ENCODE results near the gene GPR55. TPM values are rescaled to one million over a fixed set of nuclear protein-coding genes. Genes with fewer than 3 reads are reported as not detected.

Gene GPR55
- polyA plus RNA-seq, 1 donor = 0.63 TPM

- no peak overlapping the region for H3K4me3 ChIP-seq (ENCODE audit: low read length)
- H3K27me3 ChIP-seq (ENCODE audit: control insufficient read depth, insufficient read depth, low read length) = peaks cover 3% of the 10 kb centered on the region
- H3K36me3 ChIP-seq (ENCODE audit: control insufficient read depth, insufficient read depth, low read length) = no peaks in the 10 kb centered on the region
- WGBS (ENCODE audit: insufficient coverage, low lambda C conversion rate) = no CpG with 5 or more reads among the region's 6 CpGs
- H3K27ac ChIP-seq (ENCODE audit: low read length) = no peak overlapping the region
- no peaks in the 10 kb centered on the region for H3K9me3 ChIP-seq (ENCODE audit: control insufficient read depth, low read depth, low read length)
- DNase-seq = no peak
- no peaks in the 10 kb centered on the region for H3K4me1 ChIP-seq (ENCODE audit: control insufficient read depth, insufficient read depth, low read length)
Measured at GRCh38 chr2:230915319-230915718, 9.7 kb downstream of the GPR55 start.

- no peak overlapping the region for H3K27ac ChIP-seq (ENCODE audit: low read length)
- H3K4me1 ChIP-seq (ENCODE audit: control insufficient read depth, insufficient read depth, low read length) = no peaks in the 10 kb centered on the region
- no peaks in the 10 kb centered on the region for H3K36me3 ChIP-seq (ENCODE audit: control insufficient read depth, insufficient read depth, low read length)
- H3K27me3 ChIP-seq (ENCODE audit: control insufficient read depth, insufficient read depth, low read length) = peaks cover 3% of the 10 kb centered on the region
- no peak overlapping the region for H3K4me3 ChIP-seq (ENCODE audit: low read length)
- DNase-seq = no peak
- no peaks in the 10 kb centered on the region for H3K9me3 ChIP-seq (ENCODE audit: control insufficient read depth, low read depth, low read length)
- WGBS (ENCODE audit: insufficient coverage, low lambda C conversion rate) = no CpG with 5 or more reads among the region's 3 CpGs
Measured at GRCh38 chr2:230914886-230915285, 10.2 kb downstream of the GPR55 start.

DNA sequence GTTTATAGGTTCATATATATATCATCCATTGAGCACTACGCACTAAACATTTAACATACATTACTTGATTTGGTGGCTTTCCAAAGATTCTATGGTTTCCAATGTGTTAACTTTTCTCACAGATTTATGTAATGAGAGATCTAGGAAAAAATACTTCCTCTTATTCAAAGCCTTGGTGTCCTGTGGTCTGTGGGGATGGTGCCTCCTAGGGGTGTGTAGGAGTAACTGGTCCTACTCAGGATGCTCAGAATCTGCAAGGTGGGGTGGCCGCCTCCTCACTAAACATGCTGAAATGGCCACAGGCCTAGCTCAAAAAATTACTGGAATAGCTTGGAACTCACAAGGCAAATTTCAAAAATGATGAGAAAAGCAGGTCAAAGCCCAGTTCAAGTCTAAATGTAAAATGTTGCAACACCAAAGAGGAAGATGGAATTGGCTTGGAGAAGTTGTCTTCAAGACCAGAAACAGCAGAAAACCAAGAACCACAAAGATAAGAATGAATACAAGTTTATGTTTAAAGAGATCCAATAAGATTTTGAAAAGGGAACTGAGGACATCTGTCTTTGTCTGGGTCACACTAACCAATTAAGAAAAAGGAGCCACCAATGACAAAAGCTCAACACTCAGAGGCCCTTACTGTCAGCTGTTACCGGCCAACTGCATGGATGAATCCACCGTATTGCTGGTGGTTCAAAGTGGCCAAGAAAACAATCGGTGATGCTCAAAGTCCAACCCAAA is 11.5 kb downstream of the GPR55 start:
- WGBS (ENCODE audit: insufficient coverage, low lambda C conversion rate) = 80% methylated on average over 1 of the region's 5 CpGs
- no peak overlapping the region for H3K4me3 ChIP-seq (ENCODE audit: low read length)
- peaks cover 3% of the 10 kb centered on the region for H3K27me3 ChIP-seq (ENCODE audit: control insufficient read depth, insufficient read depth, low read length)
- DNase-seq = peak in 1 of 2 donors; percentile 35
- H3K4me1 ChIP-seq (ENCODE audit: control insufficient read depth, insufficient read depth, low read length) = no peaks in the 10 kb centered on the region
- no peak overlapping the region for H3K27ac ChIP-seq (ENCODE audit: low read length)
- H3K9me3 ChIP-seq (ENCODE audit: control insufficient read depth, low read depth, low read length) = no peaks in the 10 kb centered on the region
- H3K36me3 ChIP-seq (ENCODE audit: control insufficient read depth, insufficient read depth, low read length) = no peaks in the 10 kb centered on the region

GRCh38 chr2:230912724-230913123 is 12.3 kb downstream of the GPR55 start:
- H3K4me3 ChIP-seq (ENCODE audit: low read length) = no peak overlapping the region
- H3K27me3 ChIP-seq (ENCODE audit: control insufficient read depth, insufficient read depth, low read length) = peaks cover 3% of the 10 kb centered on the region
- no peak for DNase-seq
- no peaks in the 10 kb centered on the region for H3K4me1 ChIP-seq (ENCODE audit: control insufficient read depth, insufficient read depth, low read length)
- no peak overlapping the region for H3K27ac ChIP-seq (ENCODE audit: low read length)
- no peaks in the 10 kb centered on the region for H3K36me3 ChIP-seq (ENCODE audit: control insufficient read depth, insufficient read depth, low read length)
- H3K9me3 ChIP-seq (ENCODE audit: control insufficient read depth, low read depth, low read length) = no peaks in the 10 kb centered on the region
- WGBS (ENCODE audit: insufficient coverage, low lambda C conversion rate) = 100% methylated on average over 1 of the region's 5 CpGs

- H3K36me3 ChIP-seq (ENCODE audit: control insufficient read depth, insufficient read depth, low read length) = no peaks in the 10 kb centered on the region
- H3K4me1 ChIP-seq (ENCODE audit: control insufficient read depth, insufficient read depth, low read length) = no peaks in the 10 kb centered on the region
- no peak for DNase-seq
- no peaks in the 10 kb centered on the region for H3K9me3 ChIP-seq (ENCODE audit: control insufficient read depth, low read depth, low read length)
- H3K27ac ChIP-seq (ENCODE audit: low read length) = no peak overlapping the region
- 100% methylated on average over 1 of the region's 5 CpGs for WGBS (ENCODE audit: insufficient coverage, low lambda C conversion rate)
- peaks cover 3% of the 10 kb centered on the region for H3K27me3 ChIP-seq (ENCODE audit: control insufficient read depth, insufficient read depth, low read length)
- H3K4me3 ChIP-seq (ENCODE audit: low read length) = no peak overlapping the region
Measured at GRCh38 chr2:230912046-230912445, 13.0 kb downstream of the GPR55 start.

GRCh38 chr2:230910546-230911177 is 14.4 kb downstream of the GPR55 start:
- DNase-seq = no peak
- no peaks in the 10 kb centered on the region for H3K4me1 ChIP-seq (ENCODE audit: control insufficient read depth, insufficient read depth, low read length)
- WGBS (ENCODE audit: insufficient coverage, low lambda C conversion rate) = no CpG with 5 or more reads among the region's 13 CpGs

GRCh38 chr2:230909841-230910545 is 15.0 kb downstream of the GPR55 start:
- Histone ChIP-seq H3K36me3 (ENCODE audit: control insufficient read depth, insufficient read depth, low read length) (no peaks in the 10 kb centered on the region), H3K27ac (ENCODE audit: low read length) (no peak overlapping the region), H3K4me3 (ENCODE audit: low read length) (no peak overlapping the region), H3K27me3 (ENCODE audit: control insufficient read depth, insufficient read depth, low read length) (peaks cover 3% of the 10 kb centered on the region), H3K4me1 (ENCODE audit: control insufficient read depth, insufficient read depth, low read length) (no peaks in the 10 kb centered on the region), H3K9me3 (ENCODE audit: control insufficient read depth, low read depth, low read length) (no peaks in the 10 kb centered on the region)
- DNase-seq = no peak
- WGBS (ENCODE audit: insufficient coverage, low lambda C conversion rate) = 100% methylated on average over 1 of the region's 18 CpGs

More at GRCh38 chr2:230910546-230911177, 14.4 kb downstream of the GPR55 start:
- H3K27ac ChIP-seq (ENCODE audit: low read length) = no peak overlapping the region
- no peak overlapping the region for H3K4me3 ChIP-seq (ENCODE audit: low read length)
- no peaks in the 10 kb centered on the region for H3K36me3 ChIP-seq (ENCODE audit: control insufficient read depth, insufficient read depth, low read length)
- no peaks in the 10 kb centered on the region for H3K9me3 ChIP-seq (ENCODE audit: control insufficient read depth, low read depth, low read length)
- peaks cover 3% of the 10 kb centered on the region for H3K27me3 ChIP-seq (ENCODE audit: control insufficient read depth, insufficient read depth, low read length)

- no CpG with 5 or more reads among the region's 10 CpGs for WGBS (ENCODE audit: insufficient coverage, low lambda C conversion rate)
- Histone ChIP-seq H3K36me3 (ENCODE audit: control insufficient read depth, insufficient read depth, low read length) (no peaks in the 10 kb centered on the region), H3K4me1 (ENCODE audit: control insufficient read depth, insufficient read depth, low read length) (no peaks in the 10 kb centered on the region), H3K27me3 (ENCODE audit: control insufficient read depth, insufficient read depth, low read length) (peaks cover 3% of the 10 kb centered on the region), H3K27ac (ENCODE audit: low read length) (no peak overlapping the region), H3K4me3 (ENCODE audit: low read length) (no peak overlapping the region), H3K9me3 (ENCODE audit: control insufficient read depth, low read depth, low read length) (no peaks in the 10 kb centered on the region)
- DNase-seq = no peak
Measured at GRCh38 chr2:230908595-230909191, 16.3 kb downstream of the GPR55 start.

- Histone ChIP-seq H3K9me3 (ENCODE audit: control insufficient read depth, low read depth, low read length) (no peaks in the 10 kb centered on the region), H3K27me3 (ENCODE audit: control insufficient read depth, insufficient read depth, low read length) (peaks cover 3% of the 10 kb centered on the region), H3K4me3 (ENCODE audit: low read length) (no peak overlapping the region), H3K36me3 (ENCODE audit: control insufficient read depth, insufficient read depth, low read length) (no peaks in the 10 kb centered on the region), H3K27ac (ENCODE audit: low read length) (no peak overlapping the region), H3K4me1 (ENCODE audit: control insufficient read depth, insufficient read depth, low read length) (no peaks in the 10 kb centered on the region)
- WGBS (ENCODE audit: insufficient coverage, low lambda C conversion rate) = no CpG with 5 or more reads among the region's 6 CpGs
- DNase-seq = no peak
Measured at GRCh38 chr2:230908092-230908594, 16.9 kb downstream of the GPR55 start.
